Fibroblast of skin of abdomen (primary cell): ENCODE measurements around the gene IFNG-AS1.

Source experiments
- DNase-seq: peaks from one replicate; pipeline ENCODE4 v3.0.0-alpha.2; 2013

Gene IFNG-AS1

GRCh38 chr12:67994046-67994445 is 4.8 kb downstream of the IFNG-AS1 start:
- DNase-seq: no peak

- no peak for DNase-seq
Measured at GRCh38 chr12:67996347-67996746, 7.1 kb downstream of the IFNG-AS1 start.

- no peak for DNase-seq
Measured at GRCh38 chr12:67998379-67998778, 9.1 kb downstream of the IFNG-AS1 start.

- DNase-seq: no peak
Measured at GRCh38 chr12:67999244-67999643, 10.0 kb downstream of the IFNG-AS1 start.

- DNase-seq: peak; percentile 7
Measured at GRCh38 chr12:68001486-68002466, 12.5 kb downstream of the IFNG-AS1 start.

GRCh38 chr12:68003777-68004176 is 14.5 kb downstream of the IFNG-AS1 start:
- no peak for DNase-seq

GRCh38 chr12:68007033-68007432 is 17.8 kb downstream of the IFNG-AS1 start:
- no peak for DNase-seq

GRCh38 chr12:68007466-68007865 is 18.2 kb downstream of the IFNG-AS1 start:
- peak; percentile 64 for DNase-seq

- DNase-seq: no peak
Measured at GRCh38 chr12:68011206-68011881, 22.1 kb downstream of the IFNG-AS1 start.

GRCh38 chr12:68011882-68012207 is 22.6 kb downstream of the IFNG-AS1 start:
- DNase-seq: peak; percentile 49

GRCh38 chr12:68012712-68013111 is 23.5 kb downstream of the IFNG-AS1 start:
- no peak for DNase-seq

- DNase-seq: no peak
Measured at GRCh38 chr12:68013181-68013580, 23.9 kb downstream of the IFNG-AS1 start.

GRCh38 chr12:68016136-68016535 is 26.9 kb downstream of the IFNG-AS1 start:
- no peak for DNase-seq

- no peak for DNase-seq
Measured at GRCh38 chr12:68018315-68018714, 29.1 kb downstream of the IFNG-AS1 start.

GRCh38 chr12:68020049-68020448 is 30.8 kb downstream of the IFNG-AS1 start:
- no peak for DNase-seq

GRCh38 chr12:68020699-68021098 is 31.5 kb downstream of the IFNG-AS1 start:
- DNase-seq: peak; percentile 4

- DNase-seq: no peak
Measured at GRCh38 chr12:68028647-68029046, 39.4 kb downstream of the IFNG-AS1 start.

GRCh38 chr12:68030248-68030647 is 41.0 kb downstream of the IFNG-AS1 start:
- no peak for DNase-seq

- no peak for DNase-seq
Measured at GRCh38 chr12:68031174-68031573, 41.9 kb downstream of the IFNG-AS1 start.

- DNase-seq: no peak
Measured at GRCh38 chr12:68031881-68032739, 42.9 kb downstream of the IFNG-AS1 start.

- DNase-seq: no peak
Measured at GRCh38 chr12:68034567-68034966, 45.3 kb downstream of the IFNG-AS1 start.

GRCh38 chr12:68036642-68037041 is 47.4 kb downstream of the IFNG-AS1 start:
- no peak for DNase-seq
